A549 (cell line): Measurements from ENCODE around the gene HERC2. TPM values are rescaled to one million over a fixed set of nuclear protein-coding genes. Genes with fewer than 3 reads are reported as not detected.

ENCODE experiments used
- ATAC-seq, 2 experiments: fragments of 200-7000 bp in 1 of 2; fragments of >200 bp in 1 of 2; cut with Nextera tagmentation in 1 of 2; cut with Tn5 transposase in 1 of 2; 3 replicates each; pipeline versions ENCODE4 v1.8.0 to v1.9.1; 2018 to 2020; ENCODE audit warnings: mild to moderate bottlenecking in 1 of 2, moderate library complexity in 1 of 2
- CTCF ChIA-PET: fragments of 300-600 bp; sonication (Branson Sonifier 250); formaldehyde crosslinking; extraction: SDS; loops from one replicate; lab custom pipeline; 2021; ENCODE audit warnings: antibody characterized with exemption, inconsistent platforms; lab: Yijun Ruan, JAX
- POLR2A ChIA-PET: fragments of 350-600 bp; formaldehyde crosslinking; extraction: SDS; loops from one replicate; lab custom pipeline; 2021; ENCODE audit warnings: antibody characterized with exemption, inconsistent platforms; lab: Yijun Ruan, JAX
- DNase-seq, 2 experiments: peaks; one replicate each; pipeline versions ENCODE4 v3.0.0 to v3.0.0-alpha.2; 2011 to 2016; ENCODE audit warnings: low read depth in 1 of 2, low spot score in 1 of 2
- FAIRE-seq: peaks from 2 replicates; lab custom pipeline; 2011; peaks lifted over from hg19 to GRCh38; lab: Jason Lieb, UNC
- H3K27ac ChIP-seq, 2 experiments: fragments of >200 bp; sonication (Bioruptor Twin); formaldehyde crosslinking; 3 replicates each; pipeline ENCODE4 v1.5.1; 2016 to 2017
- H3K4me1 ChIP-seq: fragments of >200 bp; sonication (Bioruptor Twin); formaldehyde crosslinking; 3 replicates; pipeline ENCODE4 v1.6.1; 2016
- H3K4me2 ChIP-seq: fragments of >200 bp; sonication (Bioruptor Twin); formaldehyde crosslinking; 3 replicates; pipeline ENCODE4 v1.6.1; 2016
- H3K4me3 ChIP-seq: fragments of >200 bp; sonication (Bioruptor Twin); formaldehyde crosslinking; 3 replicates; pipeline ENCODE4 v1.5.1; 2016
- H3K9me3 ChIP-seq: fragments of >200 bp; sonication (Bioruptor Twin); formaldehyde crosslinking; 3 replicates; pipeline ENCODE4 v1.6.1; 2016
- ATOH8 ChIP-seq: fragments of 250-450 bp; sonication (Bioruptor Pico); IDR thresholded peaks from 2 replicates; pipeline ENCODE4 v1.5.0; 2020; ENCODE audit warnings: low read depth, mild to moderate bottlenecking, moderate library complexity
- BCL3 ChIP-seq: fragments of >200 bp; sonication (Bioruptor Twin); formaldehyde crosslinking; IDR thresholded peaks from 3 replicates; pipeline ENCODE4 v1.6.1; 2016
- BHLHE40 ChIP-seq: IDR thresholded peaks from 2 replicates; pipeline ENCODE4 v1.6.1; 2012; ENCODE audit warnings: low read depth, low read length, inconsistent platforms
- CEBPB ChIP-seq, 2 experiments: fragments of >200 bp in 1 of 2; sonication (Bioruptor Twin) in 1 of 2; formaldehyde crosslinking in 1 of 2; IDR thresholded peaks; 2 replicates each; pipeline ENCODE4 v1.6.1; 2012 to 2016
- CHD4 ChIP-seq: fragments of 200-600 bp; sonication (generic); IDR thresholded peaks from 2 replicates; pipeline ENCODE4 v1.6.1; 2016; ENCODE audit warnings: antibody characterized with exemption, mild to moderate bottlenecking, borderline replicate concordance
- EHF ChIP-seq: fragments of 250-450 bp; sonication (Bioruptor Pico); IDR thresholded peaks from 2 replicates; pipeline ENCODE4 v1.5.0; 2020; ENCODE audit warnings: mild to moderate bottlenecking
- ESRRA ChIP-seq: fragments of 150-350 bp; IDR thresholded peaks from 2 replicates; pipeline ENCODE4 v1.6.1; 2014; ENCODE audit warnings: mild to moderate bottlenecking, low read length, borderline replicate concordance
- FOSB ChIP-seq: fragments of 250-450 bp; sonication (Bioruptor Pico); IDR thresholded peaks from 2 replicates; pipeline ENCODE4 v1.5.0; 2020; ENCODE audit warnings: mild to moderate bottlenecking, moderate library complexity
- GATA3 ChIP-seq: IDR thresholded peaks from 2 replicates; pipeline ENCODE4 v1.6.1; 2012; ENCODE audit warnings: borderline replicate concordance
- HMGXB4 ChIP-seq: fragments of 250-450 bp; sonication (Bioruptor Pico); IDR thresholded peaks from 2 replicates; pipeline ENCODE4 v1.5.0; 2021; ENCODE audit warnings: mild to moderate bottlenecking, moderate library complexity, borderline replicate concordance
- HOXB13 ChIP-seq: fragments of 250-450 bp; sonication (Bioruptor Pico); IDR thresholded peaks from 2 replicates; pipeline ENCODE4 v1.5.0; 2020; ENCODE audit warnings: low read depth, mild to moderate bottlenecking, moderate library complexity
- KDM1A ChIP-seq: fragments of 200-600 bp; sonication (generic); IDR thresholded peaks from 2 replicates; pipeline ENCODE4 v1.6.1; 2016; ENCODE audit warnings: low read depth, mild to moderate bottlenecking
- KDM5A ChIP-seq: fragments of 200-600 bp; sonication (generic); IDR thresholded peaks from 2 replicates; pipeline ENCODE4 v1.6.1; 2016; ENCODE audit warnings: antibody characterized with exemption, mild to moderate bottlenecking
- MAZ ChIP-seq: fragments of 150-350 bp; IDR thresholded peaks from 2 replicates; pipeline ENCODE4 v1.6.1; 2014; ENCODE audit warnings: antibody characterized with exemption, low read depth, low read length, borderline replicate concordance
- MYC ChIP-seq: IDR thresholded peaks from 2 replicates; pipeline ENCODE4 v1.6.1; 2012; ENCODE audit warnings: mild to moderate bottlenecking, inconsistent platforms, low read length, improper control_type of control experiment, borderline replicate concordance
- NFE2L2 ChIP-seq: fragments of 150-350 bp; conservative IDR thresholded peaks from 2 replicates; pipeline ENCODE4 v1.6.1; 2014; ENCODE audit warnings: low read length
- NR3C1 ChIP-seq: fragments of >200 bp; sonication (Bioruptor Twin); formaldehyde crosslinking; IDR thresholded peaks from 3 replicates; pipeline ENCODE4 v1.6.1; 2017
- PBX3 ChIP-seq: IDR thresholded peaks from 2 replicates; pipeline ENCODE4 v1.6.1; 2012
- PHF8 ChIP-seq: fragments of 200-600 bp; sonication (generic); IDR thresholded peaks from 2 replicates; pipeline ENCODE4 v1.6.1; 2016; ENCODE audit warnings: low read depth, mild to moderate bottlenecking, antibody characterized with exemption, moderate library complexity, borderline replicate concordance
- POLR2A ChIP-seq: IDR thresholded peaks from 2 replicates; pipeline ENCODE4 v1.6.1; 2012; ENCODE audit warnings: mild to moderate bottlenecking, low read length
- RAD21 ChIP-seq, 2 experiments: fragments of >200 bp in 1 of 2; sonication (Bioruptor Twin) in 1 of 2; formaldehyde crosslinking in 1 of 2; IDR thresholded peaks in 1 of 2; conservative IDR thresholded peaks in 1 of 2; 2 replicates in 1 of 2; 3 replicates in 1 of 2; pipeline ENCODE4 v1.6.1; 2012 to 2018; ENCODE audit warnings: inconsistent platforms in 1 of 2
- RCOR1 ChIP-seq: fragments of 150-350 bp; IDR thresholded peaks from 2 replicates; pipeline ENCODE4 v1.6.1; 2014; ENCODE audit warnings: antibody characterized with exemption, low read length, low read depth
- REST ChIP-seq: fragments of 200-600 bp; sonication (generic); IDR thresholded peaks from 2 replicates; pipeline ENCODE4 v1.6.1; 2016; ENCODE audit warnings: antibody characterized with exemption, mild to moderate bottlenecking, moderate library complexity
- RNF2 ChIP-seq: fragments of 200-600 bp; sonication (generic); IDR thresholded peaks from 2 replicates; pipeline ENCODE4 v1.6.1; 2016; ENCODE audit warnings: low read depth, mild to moderate bottlenecking, antibody characterized with exemption, moderate library complexity, borderline replicate concordance
- SREBF2 ChIP-seq: fragments of 450-650 bp; IDR thresholded peaks from 2 replicates; pipeline ENCODE4 v1.6.1; 2014; ENCODE audit warnings: mild to moderate bottlenecking, moderate library complexity
- TFCP2L1 ChIP-seq: fragments of 250-450 bp; sonication (Bioruptor Pico); IDR thresholded peaks from 2 replicates; pipeline ENCODE4 v1.5.0; 2021; ENCODE audit warnings: mild to moderate bottlenecking
- ZC3H11A ChIP-seq: fragments of 450-650 bp; IDR thresholded peaks from 2 replicates; pipeline ENCODE4 v1.6.1; 2014; ENCODE audit warnings: antibody characterized with exemption, mild to moderate bottlenecking
- ZFP36 ChIP-seq: fragments of 450-650 bp; IDR thresholded peaks from 2 replicates; pipeline ENCODE4 v1.6.1; 2014; ENCODE audit warnings: borderline replicate concordance; ENCODE audit not compliant: partially characterized antibody
- WGBS: methylation state at CpG from one replicate; pipeline ENCODE4 v1.1.6; 2017; ENCODE audit errors: missing lambda C conversion rate; 5-methylcytosine and 5-hydroxymethylcytosine counted together
- polyA plus RNA-seq, 4 experiments: library from polyadenylated mRNA; depleted of rRNA in 3 of 4; stranded (reverse); fragments of >200 nt; fragmentation: RNase III in 1 of 4; extraction: RNeasy Plus Mini Kit Qiagen cat#74134 plus additional on column Dnase treatment in 1 of 4; gene quantifications; 2 replicates in 3 of 4; 3 replicates in 1 of 4; pipeline ENCODE4 v1.2.3, GENCODE V29; 2011 to 2017

Gene HERC2
- polyA plus RNA-seq, 2 of the 4 experiments (the other 2 are of a cell fraction), result 31.4 to 32.8 TPM

- POLR2A ChIA-PET, result no interaction called here
- Histone ChIP-seq H3K9me3 (no peaks in the 10 kb centered on the region), H3K4me2 (no peak overlapping the region), H3K27ac (no peak overlapping the region), H3K4me1 (no peaks in the 10 kb centered on the region), H3K4me3 (no peak overlapping the region)
- FAIRE-seq, result peak; percentile 7
- TF ChIP-seq HOXB13 (CRISPR knock-in tag) (no peak), BCL3 (no peak), PHF8 (no peak), ESRRA (no peak), CEBPB (IDR thresholded peaks at IDR 0.05) (no peak), MAZ (no peak), EHF (CRISPR knock-in tag) (no peak), NFE2L2 (no peak), FOSB (CRISPR knock-in tag) (no peak), TFCP2L1 (no peak), MYC (no peak), CHD4 (no peak)
- no peak for ATAC-seq
- WGBS, result 88% methylated on average over 21 of the region's 21 CpGs
- CTCF ChIA-PET, result interaction anchor here (0.6 to 2.4 kb wide), 2 partner anchors 8 to 11 kb away, joined by 3 to 12 read pairs; no protein-coding TSS in a partner anchor
- DNase-seq, result no peak
Observed at GRCh38 chr15:28132524-28133275, 189.3 kb downstream of the HERC2 start.

- H3K9me3 ChIP-seq, result no peaks in the 10 kb centered on the region
- no peak overlapping the region for H3K4me3 ChIP-seq
- H3K27ac ChIP-seq, result no peak overlapping the region
- FAIRE-seq, result no peak
- 87% methylated on average over 13 of the region's 13 CpGs for WGBS
- H3K4me1 ChIP-seq, result no peaks in the 10 kb centered on the region
- no peak for DNase-seq
- CTCF ChIA-PET, result no interaction called here
- no peak overlapping the region for H3K4me2 ChIP-seq
- POLR2A ChIA-PET, result no interaction called here
- TF ChIP-seq CHD4 (no peak), KDM5A (no peak), SREBF2 (no peak), PBX3 (no peak), KDM1A (no peak), POLR2A (no peak), ATOH8 (no peak), RCOR1 (no peak), RNF2 (no peak), TFCP2L1 (no peak)
- no peak for ATAC-seq
Observed at GRCh38 chr15:28131946-28132345, 190.0 kb downstream of the HERC2 start.

GRCh38 chr15:28131400-28131799 lies 190.6 kb downstream of the HERC2 start:
- ChIA-PET POLR2A (no interaction called here), CTCF (no interaction called here)
- no peaks in the 10 kb centered on the region for H3K9me3 ChIP-seq
- DNase-seq (no peak), FAIRE-seq (no peak), ATAC-seq (no peak)
- H3K4me1 ChIP-seq, result no peaks in the 10 kb centered on the region
- H3K4me2 ChIP-seq, result no peak overlapping the region
- H3K4me3 ChIP-seq, result no peak overlapping the region
- WGBS, result 94% methylated on average over 12 of the region's 13 CpGs
- H3K27ac ChIP-seq, result no peak overlapping the region
- TF ChIP-seq CEBPB (IDR thresholded peaks at IDR 0.05) (no peak), GATA3 (no peak), KDM5A (no peak), ZC3H11A (no peak), NR3C1 (no peak), ZFP36 (no peak), RAD21 (conservative IDR thresholded peaks at IDR 0.05 in 1 of 2, IDR thresholded peaks at IDR 0.05 in 1 of 2) (no peak), BHLHE40 (no peak), HMGXB4 (CRISPR knock-in tag) (no peak), REST (no peak)
